HG03520 (cell line): ENCODE data around the gene NOTCH2.
"Not testable (repeated sequence)": the region's sequence is repeated elsewhere in the genome, so short reads cannot be mapped to it uniquely, and the experiment has no call there.

ENCODE experiments used
- ATAC-seq: cut with Tn5 transposase; IDR thresholded peaks from one replicate; pipeline ENCODE4 v1.9.1; 2021; ENCODE audit warnings: mild to moderate bottlenecking, moderate library complexity; ENCODE audit not compliant: unreplicated experiment

NOTCH2 gene

DNA sequence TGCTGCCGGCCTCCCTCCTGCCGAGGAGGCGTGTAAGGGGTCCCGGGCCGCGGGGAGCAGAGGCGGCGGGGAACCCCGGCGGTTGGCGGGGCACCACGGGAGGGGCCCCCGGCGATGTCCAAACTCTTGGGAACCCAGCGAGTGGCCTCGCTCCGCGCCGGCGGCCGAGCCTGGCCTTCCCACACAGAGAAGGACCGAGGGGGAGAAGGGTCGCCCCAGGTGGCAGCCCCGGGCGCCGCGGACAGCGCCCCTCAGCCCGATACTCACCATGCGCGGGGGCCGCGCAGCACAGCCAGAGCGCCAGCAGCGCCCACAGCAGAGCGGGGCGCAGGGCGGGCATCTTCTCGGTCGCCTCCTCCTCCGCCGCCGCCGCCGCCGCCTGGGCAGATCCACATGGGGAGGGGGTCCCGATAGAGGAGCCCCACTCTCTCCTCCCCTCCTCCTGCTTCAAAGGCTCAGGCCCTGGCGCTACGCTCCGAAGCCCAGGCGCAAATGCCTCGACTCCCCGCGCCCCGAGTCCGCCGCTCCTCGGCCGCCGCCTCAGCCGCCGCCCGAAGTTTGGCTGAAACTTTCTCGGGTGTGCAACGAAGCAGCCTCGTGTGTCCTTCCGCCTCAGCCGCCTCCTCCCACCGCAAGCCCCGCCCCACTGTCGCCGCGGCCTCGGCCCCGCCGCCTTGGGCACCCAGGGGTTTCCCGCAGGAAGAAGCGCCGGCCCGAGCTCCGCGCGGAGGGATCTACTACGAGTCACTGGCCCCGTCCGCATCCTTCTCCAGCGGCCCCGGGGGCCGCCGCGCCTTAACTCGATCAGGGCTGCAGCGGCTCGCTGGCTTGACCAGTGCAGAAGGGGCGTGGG is at the start of gene NOTCH2:
Gene NOTCH2 (minus strand): TSS at position 596 of the 853 bp plus-strand sequence. CDS start 256 bp downstream, at position 340.
- not testable (repeated sequence) for ATAC-seq

DNA sequence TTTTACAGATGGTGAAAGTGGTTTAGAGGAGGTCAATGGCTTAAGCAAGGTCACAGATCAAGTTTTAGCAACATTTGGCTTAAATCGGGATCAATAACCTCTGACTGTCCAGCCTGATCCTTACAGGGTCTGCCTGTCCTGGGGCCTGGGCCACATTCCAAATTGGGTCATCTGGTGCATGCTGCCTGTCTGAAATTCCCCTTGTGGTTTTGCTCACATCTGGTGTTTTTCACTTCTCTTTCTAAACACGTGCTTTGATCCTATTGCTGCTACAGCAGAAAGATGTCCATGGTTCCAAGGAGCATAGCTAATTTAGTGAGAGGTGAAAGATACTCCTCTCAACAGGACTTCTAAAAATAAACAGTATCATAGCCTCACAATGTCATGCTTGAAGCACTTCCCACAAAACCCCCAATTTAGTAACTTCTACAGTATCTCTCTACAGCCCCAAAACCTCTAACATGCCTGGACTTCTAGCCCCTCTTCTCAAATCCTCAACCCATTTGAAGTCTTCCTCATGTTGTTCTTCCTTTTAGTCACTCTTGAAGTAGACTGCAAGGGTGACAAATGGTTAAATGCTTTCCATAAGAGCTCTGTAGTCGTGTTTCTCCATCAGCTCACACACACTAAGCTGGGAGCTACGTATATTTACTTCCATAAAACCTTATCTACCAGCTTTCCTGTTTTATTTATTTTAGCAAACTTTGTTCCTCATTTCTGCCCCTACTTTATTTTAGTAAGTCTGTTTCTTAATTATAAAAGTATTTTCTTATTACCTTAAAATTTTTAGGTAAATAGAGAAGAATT is 48.1 kb upstream of the NOTCH2 start:
- ATAC-seq = peak; percentile 49

DNA sequence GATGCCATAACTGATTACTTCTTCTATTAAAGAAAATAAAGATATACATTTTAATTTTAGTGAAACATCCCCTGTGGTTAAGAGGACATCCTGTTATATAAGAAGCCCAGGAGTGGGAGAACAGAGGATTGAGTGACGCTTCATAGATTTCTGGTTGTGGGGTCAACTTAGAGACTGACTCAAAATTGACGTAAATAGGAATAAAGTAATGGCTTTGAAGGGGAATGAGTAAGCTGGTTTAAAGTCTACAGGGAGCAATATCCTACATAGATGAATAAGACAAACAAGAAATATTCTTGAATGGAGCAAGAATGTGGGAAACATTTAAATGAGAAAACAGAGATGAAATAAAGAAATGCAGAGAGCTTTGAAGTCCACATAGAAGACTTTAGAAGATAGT is 46.6 kb upstream of the NOTCH2 start:
- not testable (repeated sequence) for ATAC-seq

DNA sequence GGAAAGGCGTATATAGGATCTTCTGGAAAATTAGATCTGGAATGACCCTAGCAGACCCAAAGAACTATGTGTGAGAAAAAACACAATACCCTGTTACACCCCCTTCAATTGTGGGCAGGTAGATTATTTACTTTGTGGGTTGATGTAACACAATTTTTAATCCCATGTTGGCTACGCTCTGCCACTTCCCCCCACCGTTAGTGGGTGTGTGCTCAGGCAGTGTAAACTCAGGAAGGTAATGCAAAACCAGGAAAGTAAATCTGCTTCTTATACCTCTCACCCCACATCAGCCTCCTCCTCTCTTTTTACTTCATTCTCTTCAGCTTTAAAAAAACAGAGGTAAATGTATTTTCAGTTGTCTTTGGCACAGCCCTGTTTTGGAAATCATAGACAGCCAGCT is 43.7 kb upstream of the NOTCH2 start:
- not testable (repeated sequence) for ATAC-seq

GRCh38 chr1:120112212-120112611 is 42.8 kb upstream of the NOTCH2 start:
- ATAC-seq = not testable (repeated sequence)

DNA sequence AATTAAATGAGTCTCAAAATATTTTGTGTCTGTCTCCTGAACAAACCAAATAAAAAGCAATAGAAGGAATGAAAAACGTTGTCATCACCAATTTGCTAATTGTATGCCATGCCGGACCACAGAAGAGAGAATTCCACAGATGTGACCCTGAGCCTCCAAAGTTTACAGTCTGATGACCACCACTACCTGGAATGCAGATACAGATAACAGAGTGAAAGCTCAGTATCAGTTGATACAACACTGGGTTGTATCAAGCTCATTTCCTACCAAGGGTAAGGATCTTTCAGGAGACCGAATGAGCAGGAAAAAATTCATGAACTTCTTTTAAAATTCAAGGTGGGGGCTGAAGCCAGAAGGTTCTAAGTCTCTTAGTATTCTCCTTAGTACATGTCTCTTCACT is 42.3 kb upstream of the NOTCH2 start:
- ATAC-seq = not testable (repeated sequence)

DNA sequence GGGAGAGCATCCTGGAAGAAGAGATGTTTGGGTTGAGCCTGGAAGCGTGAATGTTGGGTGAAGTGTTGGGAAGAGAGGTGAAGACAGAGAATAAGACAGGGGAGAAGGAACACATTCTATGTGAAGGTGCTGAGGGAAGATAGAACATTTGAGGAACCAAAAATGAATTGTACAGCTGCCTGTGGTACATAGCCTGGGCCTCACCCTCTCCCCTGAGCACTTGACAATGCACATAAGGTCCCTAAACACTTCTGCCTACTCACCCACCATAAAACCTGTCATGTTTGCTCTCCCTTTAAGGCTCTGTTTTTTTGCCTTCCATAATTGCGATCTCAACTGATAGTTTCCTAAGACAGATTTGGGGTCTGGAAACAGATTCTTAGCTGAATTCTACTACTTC is 41.5 kb upstream of the NOTCH2 start:
- not testable (repeated sequence) for ATAC-seq

- ATAC-seq = not testable (repeated sequence)
Measured at GRCh38 chr1:120109656-120110055, 40.2 kb upstream of the NOTCH2 start.

DNA sequence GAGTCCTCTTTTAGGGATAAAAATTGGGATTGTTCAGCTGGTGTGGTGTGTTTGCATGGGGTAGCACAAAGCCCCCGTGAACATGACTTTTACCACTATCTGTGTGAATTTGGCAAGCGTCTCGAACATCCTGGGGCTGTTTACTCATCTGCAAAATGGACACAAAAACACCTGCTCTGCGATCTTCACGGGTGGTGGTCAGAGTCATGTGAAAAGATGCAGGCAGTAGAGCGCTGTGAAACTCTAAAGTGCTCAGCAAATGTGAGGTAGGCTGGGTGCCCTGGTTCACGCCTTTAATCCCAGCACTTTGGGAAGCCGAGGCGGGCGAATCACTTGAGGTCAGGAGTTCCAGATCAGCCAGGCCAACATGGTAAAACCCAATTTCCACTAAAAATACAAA is 39.7 kb upstream of the NOTCH2 start:
- not testable (repeated sequence) for ATAC-seq

GRCh38 chr1:120105288-120105687 is 35.8 kb upstream of the NOTCH2 start:
- ATAC-seq = not testable (repeated sequence)

DNA sequence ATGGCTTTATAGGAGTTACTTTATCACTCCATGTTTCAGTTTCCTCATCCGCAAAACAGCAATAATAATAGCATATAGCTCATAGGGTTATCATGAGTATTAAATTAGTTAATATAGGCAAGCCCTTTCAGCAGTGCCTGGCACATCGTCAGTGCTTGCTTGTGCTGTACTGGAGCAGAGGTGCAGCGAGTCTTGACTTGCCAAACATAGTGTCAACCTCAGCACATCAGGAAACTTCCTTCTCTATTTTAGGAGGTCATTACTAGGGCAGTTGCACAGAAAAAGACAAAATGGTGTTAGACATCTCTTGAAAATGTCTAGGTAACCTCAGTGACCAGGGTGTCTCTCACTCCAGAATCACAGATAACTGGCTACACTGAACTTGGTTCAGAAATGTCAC is 34.3 kb upstream of the NOTCH2 start:
- not testable (repeated sequence) for ATAC-seq

DNA sequence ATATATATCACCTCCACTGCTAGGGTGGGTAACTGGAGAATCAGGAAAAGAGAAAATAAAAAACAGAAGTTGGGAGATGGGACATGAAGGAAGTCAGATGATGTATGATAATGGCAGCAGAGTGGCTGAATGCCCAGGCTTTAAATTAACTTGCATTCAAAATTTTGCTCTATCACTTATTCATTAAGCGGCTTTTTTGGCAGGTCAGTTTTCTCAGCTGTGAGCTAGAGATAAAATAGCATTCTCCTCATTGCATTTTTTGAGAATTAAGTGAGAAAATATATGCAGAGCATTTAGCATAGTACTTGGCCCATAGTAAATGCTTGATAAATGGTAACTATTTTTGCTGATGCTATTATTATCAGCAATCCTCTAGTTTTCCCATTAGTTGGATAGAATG is 32.1 kb upstream of the NOTCH2 start:
- ATAC-seq = not testable (repeated sequence)

DNA sequence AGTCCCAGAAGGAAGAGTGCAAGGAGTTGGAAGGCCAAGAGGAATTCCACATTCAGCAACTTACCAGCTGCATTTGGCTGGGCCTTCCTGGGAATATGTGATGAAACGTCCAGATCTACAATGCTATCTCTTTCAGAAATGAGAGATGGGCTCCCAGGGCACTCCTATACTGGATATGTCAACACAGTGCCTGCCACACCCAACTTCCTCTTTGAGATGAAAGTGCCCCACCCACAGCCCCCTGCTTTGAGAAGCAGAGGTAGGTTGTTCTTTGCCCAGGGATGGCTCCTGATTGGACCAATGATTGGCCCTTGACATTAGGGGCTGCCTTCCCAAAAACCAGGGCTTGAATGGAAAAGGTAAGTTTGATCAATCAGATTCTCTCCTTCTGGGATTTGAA is 31.1 kb upstream of the NOTCH2 start:
- ATAC-seq = not testable (repeated sequence)

GRCh38 chr1:120098986-120099759 is 29.7 kb upstream of the NOTCH2 start:
- ATAC-seq = not testable (repeated sequence)

GRCh38 chr1:120096981-120097545 is 27.6 kb upstream of the NOTCH2 start:
- not testable (repeated sequence) for ATAC-seq

GRCh38 chr1:120093548-120094181 is 24.2 kb upstream of the NOTCH2 start:
- not testable (repeated sequence) for ATAC-seq

GRCh38 chr1:120092232-120093218 is 23.1 kb upstream of the NOTCH2 start:
- not testable (repeated sequence) for ATAC-seq

DNA sequence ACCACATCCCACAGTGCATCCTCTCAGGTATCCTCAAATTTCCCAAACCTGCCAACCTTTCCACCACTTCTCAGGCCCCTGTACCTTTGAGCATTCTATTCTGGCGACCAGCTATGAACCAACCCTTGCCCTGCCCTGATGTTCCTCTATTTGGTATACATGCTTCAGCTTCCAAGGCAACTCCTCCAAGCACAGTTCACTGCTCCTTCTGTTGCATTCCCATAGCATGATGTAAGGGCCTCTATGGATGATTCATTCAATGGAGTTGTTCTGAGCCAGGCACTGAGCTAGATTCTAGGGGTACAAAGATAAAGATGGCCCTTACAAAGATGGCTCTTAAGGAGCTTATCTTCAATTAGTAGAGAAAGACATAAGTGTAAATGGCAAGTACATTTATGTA is 21.4 kb upstream of the NOTCH2 start:
- ATAC-seq = not testable (repeated sequence)

DNA sequence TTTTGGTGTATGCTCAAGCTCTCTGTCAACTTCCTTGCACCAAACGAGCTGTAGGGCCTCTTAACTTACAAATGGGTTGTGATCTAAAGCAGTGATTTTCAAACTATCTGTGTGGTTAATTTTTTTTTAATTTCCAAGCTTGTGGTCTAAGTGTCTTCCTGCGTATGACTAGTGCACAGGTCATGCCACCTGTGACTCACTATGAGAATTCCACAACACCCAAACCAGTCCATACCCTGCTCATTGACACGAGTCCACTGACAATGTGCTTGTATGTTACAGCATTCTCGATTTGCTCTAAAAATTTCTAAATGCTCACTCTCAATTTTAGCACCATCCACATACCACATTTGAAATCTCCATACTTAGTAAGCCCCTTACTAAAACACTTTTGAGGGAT is 18.5 kb upstream of the NOTCH2 start:
- not testable (repeated sequence) for ATAC-seq
